A549 (cell line): Measurements from ENCODE around the gene PDZD7.

Experiments
- ATOH8 ChIP-seq: fragments of 250-450 bp; sonication (Bioruptor Pico); IDR thresholded peaks from 2 replicates; pipeline ENCODE4 v1.5.0; 2020; ENCODE audit warnings: low read depth, mild to moderate bottlenecking, moderate library complexity
- CBX2 ChIP-seq: fragments of 200-600 bp; sonication (generic); IDR thresholded peaks from 2 replicates; pipeline ENCODE4 v1.6.1; 2016; ENCODE audit warnings: low read depth, mild to moderate bottlenecking, borderline replicate concordance
- CEBPB ChIP-seq, 2 experiments: fragments of >200 bp in 1 of 2; sonication (Bioruptor Twin) in 1 of 2; formaldehyde crosslinking in 1 of 2; IDR thresholded peaks; 2 replicates each; pipeline ENCODE4 v1.6.1; 2012 to 2016
- CHD2 ChIP-seq: fragments of 150-350 bp; IDR thresholded peaks from 2 replicates; pipeline ENCODE4 v1.6.1; 2014; ENCODE audit warnings: low read length; ENCODE audit not compliant: partially characterized antibody
- CTCF ChIP-seq: fragments of >200 bp; sonication (Bioruptor Twin); formaldehyde crosslinking; IDR thresholded peaks from 3 replicates; pipeline ENCODE4 v1.5.1; 2016
- ESRRA ChIP-seq: fragments of 150-350 bp; IDR thresholded peaks from 2 replicates; pipeline ENCODE4 v1.6.1; 2014; ENCODE audit warnings: mild to moderate bottlenecking, low read length, borderline replicate concordance
- HEYL ChIP-seq: fragments of 250-450 bp; sonication (Bioruptor Pico); IDR thresholded peaks from 2 replicates; pipeline ENCODE4 v1.8.0; 2021; ENCODE audit warnings: mild to moderate bottlenecking, moderate library complexity
- KDM1A ChIP-seq: fragments of 200-600 bp; sonication (generic); IDR thresholded peaks from 2 replicates; pipeline ENCODE4 v1.6.1; 2016; ENCODE audit warnings: low read depth, mild to moderate bottlenecking
- NPAS2 ChIP-seq: fragments of 250-450 bp; sonication (Bioruptor Pico); IDR thresholded peaks from 2 replicates; pipeline ENCODE4 v1.8.0; 2022; ENCODE audit warnings: mild to moderate bottlenecking, moderate library complexity, borderline replicate concordance
- POLR2A ChIP-seq: IDR thresholded peaks from 2 replicates; pipeline ENCODE4 v1.6.1; 2012; ENCODE audit warnings: mild to moderate bottlenecking, low read length
- RCOR1 ChIP-seq: fragments of 150-350 bp; IDR thresholded peaks from 2 replicates; pipeline ENCODE4 v1.6.1; 2014; ENCODE audit warnings: antibody characterized with exemption, low read length, low read depth
- REST ChIP-seq: fragments of 200-600 bp; sonication (generic); IDR thresholded peaks from 2 replicates; pipeline ENCODE4 v1.6.1; 2016; ENCODE audit warnings: antibody characterized with exemption, mild to moderate bottlenecking, moderate library complexity
- SMC3 ChIP-seq: fragments of >200 bp; sonication (Bioruptor Twin); formaldehyde crosslinking; IDR thresholded peaks from 3 replicates; pipeline ENCODE4 v1.6.1; 2018; ENCODE audit warnings: inconsistent platforms
- USF2 ChIP-seq: fragments of 450-650 bp; IDR thresholded peaks from 2 replicates; pipeline ENCODE4 v1.6.1; 2014; ENCODE audit warnings: antibody characterized with exemption

- TF ChIP-seq NPAS2 (CRISPR knock-in tag) (no peak), CEBPB (IDR thresholded peaks at IDR 0.05) (no peak), CTCF (no peak), ESRRA (no peak), POLR2A (no peak), REST (no peak), USF2 (no peak), CBX2 (no peak), CHD2 (no peak), KDM1A (no peak), SMC3 (no peak), RCOR1 (no peak), ATOH8 (CRISPR knock-in tag) (no peak), HEYL (CRISPR knock-in tag) (no peak)
Observed at GRCh38 chr10:101006593-101007098, 24.3 kb downstream of the PDZD7 start.
